Activated T-helper 17 cell treated with anti-CD3 and anti-CD28 coated beads, Interleukin-2, amount 50 U/mL, for 72 hours (primary cell): ENCODE results near the gene IGF2BP2. TPM values are rescaled to one million over a fixed set of nuclear protein-coding genes. Genes with fewer than 3 reads are reported as not detected.
A peak's percentile ranks its signal among the peaks of the same experiment; 100 is the strongest.
"Not testable (repeated sequence)": the region's sequence is repeated elsewhere in the genome, so short reads cannot be mapped to it uniquely, and the experiment has no call there.

ENCODE experiments used
- ATAC-seq: fragments of 150-1000 bp; cut with Tn5 transposase; replicated peaks from 2 replicates; pipeline ENCODE4 v1.10.0; 2021; ENCODE audit warnings: mild to moderate bottlenecking, moderate library complexity
- H3K27ac Mint-ChIP-seq: one replicate; pipeline ENCODE4 v1.8.0; 2022; ENCODE audit warnings: mixed read lengths
- H3K27me3 Mint-ChIP-seq: one replicate; pipeline ENCODE4 v1.8.0; 2022; ENCODE audit warnings: mixed read lengths
- H3K36me3 Mint-ChIP-seq: one replicate; pipeline ENCODE4 v1.8.0; 2022; ENCODE audit warnings: low read depth, mild to moderate bottlenecking, mixed read lengths
- H3K4me1 Mint-ChIP-seq: one replicate; pipeline ENCODE4 v1.8.0; 2022; ENCODE audit warnings: mixed read lengths
- H3K4me3 Mint-ChIP-seq: one replicate; pipeline ENCODE4 v1.8.0; 2022; ENCODE audit warnings: mild to moderate bottlenecking, mixed read lengths
- H3K9me3 Mint-ChIP-seq: one replicate; pipeline ENCODE4 v1.8.0; 2022; ENCODE audit warnings: mixed read lengths
- total RNA-seq, 2 donors: library from RNA; stranded (reverse); gene quantifications; one replicate each; pipeline ENCODE4 v1.2.3, GENCODE V29; 2022

IGF2BP2 gene
- total RNA-seq, 2 donors from 2014 or later: 0.28 to 0.82 TPM

GRCh38 chr3:185825639-185826481, 1.0 kb upstream of the IGF2BP2 start:
- Mint-ChIP-seq H3K4me3 (peak overlapping the region; percentile 76), H3K27me3 (peaks cover 58% of the 10 kb centered on the region), H3K36me3 (peaks cover 6% of the 10 kb centered on the region), H3K4me1 (peaks cover 4% of the 10 kb centered on the region), H3K27ac (no peak overlapping the region), H3K9me3 (no peaks in the 10 kb centered on the region)
- ATAC-seq: peak; percentile 74

DNA sequence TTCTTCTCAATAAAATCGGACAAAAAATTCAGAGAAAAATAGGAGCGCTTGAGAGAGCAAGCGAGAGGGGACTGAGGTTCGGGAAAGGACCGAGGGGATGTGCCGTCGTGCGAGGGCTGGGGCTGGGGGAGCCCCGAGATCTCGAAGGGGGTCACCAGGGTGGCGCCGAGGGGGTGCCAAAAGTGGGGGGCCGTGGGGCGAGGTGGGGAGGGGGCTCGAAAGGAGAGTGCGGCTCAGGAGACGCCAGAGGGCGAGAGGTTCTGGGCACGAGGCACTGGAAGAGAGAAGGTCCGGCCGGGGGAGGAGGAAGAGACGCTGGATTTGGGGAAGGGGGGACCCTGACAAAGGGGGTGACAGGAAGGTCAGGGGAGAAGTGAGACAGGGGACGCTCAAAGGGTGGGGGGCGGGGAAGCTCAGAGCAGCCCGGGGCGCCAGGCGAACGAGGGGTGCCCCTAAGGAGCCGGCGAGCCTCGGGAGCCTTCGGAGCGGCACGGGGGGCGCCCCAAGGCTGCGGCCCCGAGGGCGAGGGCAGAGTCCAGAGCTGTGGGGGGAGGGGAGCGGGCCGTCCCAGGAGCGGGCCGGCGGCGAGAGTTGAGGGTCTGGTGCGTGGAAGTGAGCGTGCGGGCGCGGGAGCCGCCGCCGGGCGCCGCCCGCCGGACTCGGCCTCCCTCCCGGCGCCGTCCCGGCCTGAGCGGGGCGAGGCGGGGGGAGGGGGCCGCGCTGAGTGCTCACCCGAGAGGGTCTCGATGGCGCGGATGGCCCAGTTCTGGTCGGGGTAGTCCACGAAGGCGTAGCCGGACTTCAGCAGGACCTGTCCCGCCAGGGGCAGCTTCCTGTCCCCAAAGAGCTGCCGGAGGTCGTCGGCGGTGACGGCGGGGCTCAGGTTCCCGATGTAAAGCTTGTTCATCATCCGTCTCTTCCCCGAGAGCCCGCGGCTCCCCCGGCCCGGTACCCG, 514 bp downstream of the IGF2BP2 start:
- Mint-ChIP-seq H3K4me1 (peaks cover 4% of the 10 kb centered on the region), H3K36me3 (peaks cover 6% of the 10 kb centered on the region), H3K9me3 (no peaks in the 10 kb centered on the region), H3K4me3 (peak overlapping the region; percentile 76), H3K27me3 (peaks cover 59% of the 10 kb centered on the region), H3K27ac (no peak overlapping the region)
- ATAC-seq: peak; percentile 32

GRCh38 chr3:185823078-185824044, 1.5 kb downstream of the IGF2BP2 start:
- H3K4me1 Mint-ChIP-seq: peaks cover 4% of the 10 kb centered on the region
- H3K9me3 Mint-ChIP-seq: no peaks in the 10 kb centered on the region
- peaks cover 6% of the 10 kb centered on the region for H3K36me3 Mint-ChIP-seq
- peaks cover 60% of the 10 kb centered on the region for H3K27me3 Mint-ChIP-seq
- no peak overlapping the region for H3K27ac Mint-ChIP-seq
- peak; percentile 18 for ATAC-seq
- H3K4me3 Mint-ChIP-seq: peak overlapping the region; percentile 76

DNA sequence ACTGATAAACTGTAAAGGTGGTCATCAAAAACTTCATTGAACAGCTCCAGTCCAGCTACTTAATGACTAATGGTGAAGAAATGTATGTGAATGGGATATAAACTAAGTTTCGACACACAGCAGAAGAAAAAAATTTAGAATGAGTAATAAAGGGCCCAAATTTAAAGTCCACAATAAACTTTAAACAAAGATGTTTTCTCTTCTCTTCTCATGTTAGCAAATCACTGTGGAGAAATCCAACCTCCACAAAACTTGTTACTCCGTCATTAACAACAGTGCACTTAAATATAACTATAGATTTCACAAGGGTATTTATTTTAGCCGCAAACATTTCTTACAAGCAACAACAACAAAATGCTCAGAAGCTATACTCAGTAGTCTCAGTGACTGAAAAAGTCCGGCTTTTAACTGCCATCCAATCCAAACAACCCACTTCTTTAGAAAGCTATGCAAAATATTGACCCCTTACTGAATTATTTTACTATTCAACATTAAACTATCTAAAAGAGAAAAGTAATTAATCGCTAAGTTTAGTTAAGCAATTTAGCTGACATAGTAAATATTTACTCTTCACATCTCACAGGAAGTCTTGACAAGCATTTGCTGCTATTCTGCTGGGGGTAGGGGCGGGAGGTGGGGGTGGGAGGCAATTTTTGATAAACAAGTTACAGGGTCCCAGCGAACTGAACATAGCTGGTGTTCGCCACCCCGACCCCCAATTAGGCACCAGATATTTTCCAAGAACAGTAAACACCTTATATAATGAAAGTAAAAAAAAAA, 2.4 kb downstream of the IGF2BP2 start:
- Mint-ChIP-seq H3K27me3 (peaks cover 53% of the 10 kb centered on the region), H3K4me1 (peaks cover 4% of the 10 kb centered on the region), H3K4me3 (peak overlapping the region; percentile 76), H3K9me3 (no peaks in the 10 kb centered on the region), H3K27ac (no peak overlapping the region), H3K36me3 (peaks cover 6% of the 10 kb centered on the region)
- no peak for ATAC-seq

DNA sequence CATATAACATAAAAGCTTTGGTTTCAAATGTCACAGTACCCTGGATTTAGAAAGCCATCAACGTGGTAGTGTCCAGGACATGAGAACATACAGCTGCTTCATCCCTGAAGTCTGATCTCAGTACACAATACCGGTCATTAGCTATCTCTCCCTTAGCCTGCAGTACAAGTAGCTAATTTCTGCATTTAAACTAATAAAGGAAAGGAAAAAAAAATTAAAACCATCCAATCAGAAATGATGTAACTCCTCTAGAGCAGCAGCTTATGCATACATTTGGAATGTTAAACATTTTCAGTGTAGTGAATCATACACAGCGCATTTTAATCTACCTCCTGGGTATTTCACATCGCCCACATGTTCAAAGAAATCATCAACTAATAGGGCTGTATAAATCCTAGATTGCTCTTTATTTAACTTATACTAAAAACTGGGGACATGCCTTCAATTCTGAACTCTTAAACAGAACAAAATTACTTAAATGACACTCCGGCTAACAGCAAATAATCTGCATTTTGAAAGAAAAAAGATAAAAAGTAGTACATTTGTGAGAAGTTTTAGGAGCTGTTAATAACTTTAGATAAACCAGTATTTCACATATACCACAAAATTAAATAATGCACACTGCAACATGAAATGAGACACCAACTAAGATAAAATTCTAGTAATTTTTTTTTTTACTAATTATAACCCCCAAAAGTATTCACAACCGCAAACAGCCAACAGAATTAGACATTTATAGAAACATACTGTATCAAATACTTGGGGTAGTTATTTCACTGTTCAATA, 3.7 kb downstream of the IGF2BP2 start:
- H3K4me3 Mint-ChIP-seq: no peak overlapping the region
- peaks cover 4% of the 10 kb centered on the region for H3K4me1 Mint-ChIP-seq
- peaks cover 44% of the 10 kb centered on the region for H3K27me3 Mint-ChIP-seq
- H3K36me3 Mint-ChIP-seq: peaks cover under 1% of the 10 kb centered on the region
- no peaks in the 10 kb centered on the region for H3K9me3 Mint-ChIP-seq
- ATAC-seq: no peak
- H3K27ac Mint-ChIP-seq: no peak overlapping the region

DNA sequence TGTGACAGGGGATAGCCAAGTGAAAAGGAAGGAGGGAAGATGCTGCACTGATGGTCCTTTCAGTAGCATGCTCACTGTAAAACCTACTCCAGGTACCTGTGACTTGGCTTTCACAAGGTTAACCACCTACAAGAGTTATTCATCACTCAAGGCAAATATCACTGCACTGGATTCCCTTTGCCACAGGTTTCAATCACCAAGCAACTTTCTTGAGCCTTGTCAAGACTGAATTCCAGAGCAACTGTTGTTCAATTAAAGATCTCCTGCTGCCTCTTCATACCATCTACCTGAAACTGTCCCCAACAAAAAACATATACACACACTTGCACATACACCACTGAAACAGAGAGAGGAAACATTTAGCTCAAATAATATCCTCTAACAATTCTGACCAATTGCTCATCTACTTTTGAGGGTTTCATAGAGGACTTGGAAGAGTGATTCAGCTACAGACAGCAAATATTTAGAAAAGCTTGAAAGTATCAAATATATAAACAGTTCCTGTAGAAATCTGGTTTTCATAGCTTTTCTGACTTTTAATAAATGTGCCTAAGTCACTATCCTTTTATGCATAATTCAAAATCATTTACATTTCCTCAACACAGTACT, 6.5 kb downstream of the IGF2BP2 start:
- no peak overlapping the region for H3K27ac Mint-ChIP-seq
- H3K4me3 Mint-ChIP-seq: no peak overlapping the region
- H3K27me3 Mint-ChIP-seq: peaks cover 41% of the 10 kb centered on the region
- no peaks in the 10 kb centered on the region for H3K9me3 Mint-ChIP-seq
- no peaks in the 10 kb centered on the region for H3K36me3 Mint-ChIP-seq
- no peak for ATAC-seq
- H3K4me1 Mint-ChIP-seq: peaks cover 4% of the 10 kb centered on the region

GRCh38 chr3:185815391-185816282, 9.2 kb downstream of the IGF2BP2 start:
- H3K27ac Mint-ChIP-seq: no peak overlapping the region
- no peak overlapping the region for H3K4me3 Mint-ChIP-seq
- no peak for ATAC-seq
- no peaks in the 10 kb centered on the region for H3K36me3 Mint-ChIP-seq
- no peaks in the 10 kb centered on the region for H3K4me1 Mint-ChIP-seq
- peaks cover 24% of the 10 kb centered on the region for H3K27me3 Mint-ChIP-seq
- H3K9me3 Mint-ChIP-seq: no peaks in the 10 kb centered on the region

DNA sequence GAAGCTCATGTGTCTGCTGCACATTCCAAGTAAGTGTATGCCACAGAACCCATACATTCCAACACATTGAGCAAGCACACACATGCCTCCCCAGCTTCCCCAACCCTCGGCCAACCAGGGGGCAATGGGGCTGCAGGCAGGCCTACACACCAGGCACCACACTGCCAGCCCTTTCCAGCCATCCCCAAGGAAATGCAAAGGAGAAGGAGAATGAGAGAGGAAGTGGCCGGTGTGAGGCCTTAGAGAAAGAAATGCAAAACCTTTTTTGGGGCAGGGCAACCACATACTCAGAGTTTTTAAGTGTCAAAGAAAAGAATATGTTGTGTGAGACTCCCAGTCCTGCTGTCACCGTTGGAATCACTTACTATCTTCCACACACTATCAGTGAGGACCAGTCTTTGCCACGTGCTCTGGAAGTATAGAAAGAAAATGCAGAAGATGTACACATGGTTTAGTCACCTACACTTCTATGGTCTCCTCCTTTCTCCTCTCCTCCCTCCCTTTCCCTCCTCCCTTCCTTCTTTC, 11.1 kb downstream of the IGF2BP2 start:
- ATAC-seq: no peak
- Mint-ChIP-seq H3K27ac (no peak overlapping the region), H3K36me3 (no peaks in the 10 kb centered on the region), H3K4me1 (no peaks in the 10 kb centered on the region), H3K27me3 (peaks cover 14% of the 10 kb centered on the region), H3K9me3 (no peaks in the 10 kb centered on the region), H3K4me3 (no peak overlapping the region)

DNA sequence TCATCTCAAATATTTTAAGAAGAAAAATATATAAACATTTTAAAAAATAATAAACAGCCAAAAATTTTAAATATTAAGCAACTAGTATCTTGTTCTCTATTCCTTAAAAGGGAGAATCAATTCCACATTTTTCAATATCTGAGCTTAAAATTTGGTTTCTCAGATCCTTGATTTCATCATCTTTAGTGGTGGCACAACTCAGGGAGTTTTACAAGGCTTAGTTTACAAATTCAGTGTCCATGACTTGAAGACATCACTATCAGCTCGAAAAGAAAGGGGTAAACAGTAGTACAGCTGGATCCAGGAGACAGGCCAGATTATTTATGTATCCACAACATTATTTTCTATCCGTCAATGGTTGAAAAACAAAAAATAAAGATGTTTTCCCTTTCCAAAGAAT, 11.6 kb downstream of the IGF2BP2 start:
- H3K9me3 Mint-ChIP-seq: no peaks in the 10 kb centered on the region
- ATAC-seq: no peak
- H3K4me1 Mint-ChIP-seq: no peaks in the 10 kb centered on the region
- no peak overlapping the region for H3K27ac Mint-ChIP-seq
- no peak overlapping the region for H3K4me3 Mint-ChIP-seq
- peaks cover 10% of the 10 kb centered on the region for H3K27me3 Mint-ChIP-seq
- no peaks in the 10 kb centered on the region for H3K36me3 Mint-ChIP-seq

GRCh38 chr3:185807445-185808068, 17.3 kb downstream of the IGF2BP2 start:
- H3K36me3 Mint-ChIP-seq: no peaks in the 10 kb centered on the region
- H3K4me3 Mint-ChIP-seq: no peak overlapping the region
- ATAC-seq: peak; percentile 82
- H3K4me1 Mint-ChIP-seq: no peaks in the 10 kb centered on the region
- H3K27ac Mint-ChIP-seq: no peak overlapping the region
- no peaks in the 10 kb centered on the region for H3K9me3 Mint-ChIP-seq
- H3K27me3 Mint-ChIP-seq: peaks cover 3% of the 10 kb centered on the region

DNA sequence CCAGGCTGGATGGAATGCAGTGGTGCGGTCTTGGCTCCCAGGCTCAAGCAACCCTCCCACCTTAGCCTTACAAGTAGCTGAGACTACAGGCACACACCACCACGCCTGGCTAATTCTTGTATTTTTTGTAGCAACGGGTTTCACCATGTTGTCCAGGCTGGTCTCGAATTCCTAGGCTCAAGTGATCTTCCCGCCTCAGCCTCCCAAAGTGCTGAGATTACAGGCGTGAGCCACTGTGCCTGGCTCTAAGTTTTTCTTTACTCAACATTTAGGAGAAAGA, 26.1 kb downstream of the IGF2BP2 start:
- H3K27ac Mint-ChIP-seq, H3K9me3 Mint-ChIP-seq, ATAC-seq, H3K4me3 Mint-ChIP-seq, H3K36me3 Mint-ChIP-seq, H3K4me1 Mint-ChIP-seq: not testable (repeated sequence)
- peaks cover 16% of the 10 kb centered on the region for H3K27me3 Mint-ChIP-seq
